IPS-18a (cell line): ENCODE data around the gene HS3ST4.

Source experiments
- H3K27ac ChIP-seq: one replicate; pipeline ENCODE4 v1.5.1; 2013; ENCODE audit warnings: low read length
- H3K27me3 ChIP-seq: one replicate; pipeline ENCODE4 v1.6.1; 2013; ENCODE audit warnings: mild to moderate bottlenecking, low read length; ENCODE audit not compliant: control insufficient read depth, insufficient read depth
- H3K36me3 ChIP-seq: one replicate; pipeline ENCODE4 v1.6.1; 2013; ENCODE audit warnings: low read depth, low read length; ENCODE audit not compliant: control insufficient read depth
- H3K4me1 ChIP-seq: one replicate; pipeline ENCODE4 v1.6.1; 2013; ENCODE audit warnings: low read depth, low read length; ENCODE audit not compliant: control insufficient read depth
- H3K4me3 ChIP-seq: one replicate; pipeline ENCODE4 v1.5.1; 2013; ENCODE audit warnings: low read length
- H3K9ac ChIP-seq: one replicate; pipeline ENCODE4 v1.6.1; 2013; ENCODE audit warnings: mild to moderate bottlenecking, low read length, moderate library complexity
- H3K9me3 ChIP-seq: one replicate; pipeline ENCODE4 v1.6.1; 2013; ENCODE audit warnings: low read depth, low read length; ENCODE audit not compliant: control insufficient read depth

The HS3ST4 gene

DNA sequence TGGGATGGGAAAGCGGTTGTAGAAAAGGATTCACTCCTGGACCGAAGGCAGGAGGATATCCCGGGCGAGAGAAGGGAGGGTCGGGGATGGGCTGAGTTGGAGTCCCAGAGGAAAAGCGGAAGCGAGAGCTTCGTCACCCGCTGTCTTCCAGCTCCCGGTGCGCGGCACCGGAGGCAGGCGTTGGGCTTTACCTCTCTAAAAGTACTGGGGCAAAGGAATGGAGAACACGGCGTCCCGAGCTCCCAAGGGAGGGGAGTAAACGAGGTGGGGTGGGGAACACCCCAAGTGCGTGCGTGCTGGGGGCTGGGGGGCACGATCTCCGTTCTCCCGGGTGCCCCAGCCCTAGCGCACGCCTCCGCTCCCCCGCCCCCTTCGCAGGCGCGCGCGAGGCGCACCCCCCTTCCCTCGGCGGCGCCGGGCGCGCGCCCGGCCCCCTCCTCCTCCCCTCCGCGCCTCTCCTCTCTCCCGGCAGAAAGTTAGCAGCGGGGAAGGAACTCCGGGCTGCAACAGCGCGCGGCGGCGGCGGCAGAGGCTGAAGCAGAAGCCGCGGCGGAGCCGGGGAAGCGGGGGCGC is at the start of gene HS3ST4:
Gene HS3ST4, plus strand, starts transcription at position 441 of the 573 bp plus-strand sequence.
- Histone ChIP-seq H3K4me1 (peaks cover 24% of the 10 kb centered on the region), H3K9me3 (no peaks in the 10 kb centered on the region), H3K36me3 (no peaks in the 10 kb centered on the region), H3K9ac (peak within 1 kb of the TSS; percentile 39), H3K4me3 (peak within 1 kb of the TSS; percentile 84), H3K27me3 (peaks cover 48% of the 10 kb centered on the region), H3K27ac (no peak within 1 kb of the TSS)

DNA sequence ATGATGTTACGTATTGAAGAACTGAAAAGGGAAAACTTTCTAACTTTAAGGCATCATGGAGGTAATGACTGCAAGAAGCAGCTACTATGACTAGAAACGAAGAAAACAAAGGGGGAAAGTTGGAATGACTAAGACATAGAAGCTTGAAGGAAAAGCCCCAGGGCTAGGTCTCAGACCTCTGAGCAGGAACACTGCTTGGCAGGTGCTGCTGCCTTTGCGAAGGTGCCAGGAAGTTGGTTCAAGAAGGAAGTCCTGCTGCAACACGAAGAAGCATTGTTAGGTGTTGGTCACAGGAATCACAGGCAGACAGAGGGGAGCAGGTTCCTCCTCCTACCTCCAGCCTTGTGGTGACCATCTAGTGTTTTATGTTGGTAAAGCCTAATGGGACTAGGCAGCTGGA is 48.1 kb upstream of the HS3ST4 start:
- Histone ChIP-seq H3K9ac (no peak overlapping the region), H3K4me1 (no peaks in the 10 kb centered on the region), H3K27ac (no peak overlapping the region), H3K27me3 (no peaks in the 10 kb centered on the region), H3K36me3 (no peaks in the 10 kb centered on the region), H3K9me3 (no peaks in the 10 kb centered on the region), H3K4me3 (no peak overlapping the region)

DNA sequence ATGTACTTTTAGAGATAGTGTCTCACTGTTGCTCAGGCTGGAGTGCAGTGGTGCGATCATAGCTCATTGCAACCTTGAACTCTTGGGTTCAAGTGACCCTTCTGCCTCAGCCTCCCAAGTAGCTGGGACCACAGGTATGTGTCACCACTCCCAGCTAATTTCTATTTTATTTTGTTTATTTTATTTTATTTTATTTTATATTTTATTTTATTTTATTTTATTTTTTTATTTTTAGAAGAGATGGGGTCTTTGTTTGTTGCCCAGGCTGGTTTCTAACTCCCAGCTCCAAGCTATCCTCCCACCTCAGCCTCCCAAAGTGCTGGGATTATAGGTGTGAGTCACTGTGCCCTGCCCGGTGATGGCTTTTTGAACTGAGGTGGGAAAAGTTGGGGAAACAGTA is 35.1 kb upstream of the HS3ST4 start:
- Histone ChIP-seq H3K9me3 (no peaks in the 10 kb centered on the region), H3K27me3 (no peaks in the 10 kb centered on the region), H3K4me3 (no peak overlapping the region), H3K27ac (no peak overlapping the region), H3K4me1 (no peaks in the 10 kb centered on the region), H3K9ac (no peak overlapping the region), H3K36me3 (no peaks in the 10 kb centered on the region)

DNA sequence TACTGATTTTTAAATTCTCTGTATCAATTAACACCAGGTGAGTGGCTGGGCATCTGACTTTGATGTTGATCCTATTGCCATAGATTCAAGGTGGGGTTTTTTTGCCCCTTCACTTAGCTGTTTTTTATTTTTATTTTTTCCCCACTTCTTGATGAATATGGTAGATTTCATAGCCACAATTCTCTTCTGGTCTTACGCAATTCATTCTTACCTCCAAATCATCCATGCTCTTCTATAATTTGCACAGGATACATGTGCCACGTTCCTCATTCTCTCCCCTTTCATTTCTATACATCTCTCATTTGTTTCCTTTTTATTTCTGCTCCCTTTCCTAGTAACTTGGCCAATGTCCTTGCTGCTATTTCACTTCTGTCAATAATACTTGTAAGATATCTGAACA is 14.9 kb upstream of the HS3ST4 start:
- Histone ChIP-seq H3K9me3 (no peaks in the 10 kb centered on the region), H3K27ac (no peak overlapping the region), H3K27me3 (no peaks in the 10 kb centered on the region), H3K9ac (no peak overlapping the region), H3K4me3 (no peak overlapping the region), H3K36me3 (no peaks in the 10 kb centered on the region), H3K4me1 (peaks cover 4% of the 10 kb centered on the region)

DNA sequence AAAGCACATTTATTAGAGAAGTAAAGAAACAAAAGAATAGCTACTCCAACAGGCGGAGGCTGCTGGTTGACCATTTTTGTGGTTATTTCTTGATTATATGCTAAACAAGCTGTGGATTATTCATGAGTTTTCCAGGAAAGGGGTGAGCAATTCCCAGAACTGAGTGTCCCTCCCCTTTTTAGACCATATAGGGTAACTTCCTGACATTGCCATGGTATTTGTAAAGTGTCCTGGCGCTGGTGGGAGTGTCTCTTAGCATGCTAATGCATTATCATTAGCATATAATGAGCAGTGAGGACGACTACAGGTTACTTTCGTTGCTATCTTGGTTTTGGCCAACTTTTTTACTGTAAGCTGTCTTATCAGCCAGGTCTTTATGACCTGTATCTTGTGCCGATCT is 12.2 kb upstream of the HS3ST4 start:
- Histone ChIP-seq H3K27me3 (no peaks in the 10 kb centered on the region), H3K9me3 (no peaks in the 10 kb centered on the region), H3K27ac (no peak overlapping the region), H3K36me3 (no peaks in the 10 kb centered on the region), H3K9ac (no peak overlapping the region), H3K4me1 (peaks cover 4% of the 10 kb centered on the region), H3K4me3 (no peak overlapping the region)

DNA sequence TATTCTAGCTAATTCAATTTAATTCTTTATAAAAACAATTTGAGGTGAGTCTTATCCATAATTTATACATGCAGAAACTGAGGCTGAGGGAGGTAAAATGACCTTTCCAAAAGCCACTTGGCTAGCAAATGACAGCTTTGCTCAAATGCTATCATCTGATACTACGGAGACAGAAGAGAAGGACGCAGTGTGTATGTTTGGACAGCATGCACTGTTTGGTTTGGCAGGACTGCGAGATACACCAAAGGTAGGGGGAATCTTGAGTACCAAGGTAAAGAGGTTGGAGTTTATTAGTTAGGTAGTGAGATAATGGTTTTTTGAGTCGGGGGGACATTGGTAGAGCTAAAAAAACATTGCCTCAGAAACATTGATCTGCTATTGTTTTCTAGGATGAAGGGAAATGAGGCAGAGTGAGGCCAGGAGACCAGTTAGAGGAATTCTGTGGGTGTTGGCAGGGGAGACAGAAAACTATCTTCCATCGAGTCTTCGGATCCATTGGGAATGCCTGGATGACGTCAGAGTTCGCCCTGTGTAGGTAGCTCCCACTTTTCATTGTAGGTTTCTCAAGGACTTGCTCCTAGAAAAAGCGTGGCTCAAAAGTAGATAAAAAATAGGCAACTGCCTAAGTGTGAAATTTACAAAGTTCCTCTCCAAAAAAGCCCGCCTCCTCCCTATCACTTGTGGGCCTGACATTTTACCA is 2.5 kb upstream of the HS3ST4 start:
- peaks cover 22% of the 10 kb centered on the region for H3K4me1 ChIP-seq
- no peak overlapping the region for H3K9ac ChIP-seq
- H3K36me3 ChIP-seq: no peaks in the 10 kb centered on the region
- no peak overlapping the region for H3K4me3 ChIP-seq
- H3K27ac ChIP-seq: no peak overlapping the region
- H3K9me3 ChIP-seq: no peaks in the 10 kb centered on the region
- H3K27me3 ChIP-seq: peaks cover 32% of the 10 kb centered on the region

DNA sequence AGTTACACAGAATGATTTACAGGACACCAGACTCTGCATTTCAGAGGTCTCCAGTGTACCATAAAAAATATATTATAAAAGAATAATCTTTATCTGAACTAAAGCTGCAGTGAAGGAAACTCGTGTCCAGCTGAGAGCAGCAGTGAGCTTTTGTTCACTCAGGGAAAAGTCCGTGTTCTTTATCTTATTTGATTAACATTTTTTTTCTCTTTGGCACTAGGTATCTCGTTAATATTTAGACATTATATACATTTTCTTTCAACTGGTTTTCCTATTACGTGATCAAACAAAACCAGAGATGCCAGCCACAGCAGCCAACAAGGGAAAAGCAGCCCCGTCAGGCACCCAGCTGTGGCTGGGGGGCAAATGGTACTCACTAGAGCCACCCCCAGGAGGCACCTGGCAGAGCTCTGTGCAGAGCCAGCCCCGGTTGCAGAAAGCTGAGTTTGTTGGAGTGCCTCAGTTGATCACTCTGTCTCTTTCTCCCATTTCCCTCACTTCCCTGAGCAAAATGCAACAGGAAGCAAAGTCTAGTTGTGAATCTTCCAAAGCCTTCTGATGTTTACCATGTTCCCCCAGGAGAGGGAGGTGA is 1.1 kb upstream of the HS3ST4 start:
- peak overlapping the region; percentile 9 for H3K9ac ChIP-seq
- no peaks in the 10 kb centered on the region for H3K36me3 ChIP-seq
- H3K27me3 ChIP-seq: peaks cover 46% of the 10 kb centered on the region
- peaks cover 24% of the 10 kb centered on the region for H3K4me1 ChIP-seq
- no peak overlapping the region for H3K27ac ChIP-seq
- H3K4me3 ChIP-seq: peak overlapping the region; percentile 84
- no peaks in the 10 kb centered on the region for H3K9me3 ChIP-seq

DNA sequence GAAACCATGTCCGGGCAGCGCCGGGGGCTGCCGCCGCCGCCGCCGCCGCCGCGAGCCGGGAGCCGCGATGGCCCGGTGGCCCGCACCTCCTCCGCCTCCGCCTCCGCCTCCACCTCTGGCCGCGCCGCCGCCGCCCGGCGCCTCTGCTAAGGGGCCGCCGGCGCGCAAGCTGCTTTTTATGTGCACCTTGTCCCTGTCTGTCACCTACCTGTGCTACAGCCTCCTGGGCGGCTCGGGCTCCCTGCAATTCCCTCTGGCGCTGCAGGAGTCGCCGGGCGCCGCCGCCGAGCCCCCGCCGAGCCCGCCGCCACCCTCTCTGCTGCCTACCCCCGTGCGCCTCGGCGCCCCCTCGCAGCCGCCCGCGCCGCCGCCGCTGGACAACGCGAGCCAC is 587 bp downstream of the HS3ST4 start:
- no peak overlapping the region for H3K27ac ChIP-seq
- H3K4me3 ChIP-seq: peak overlapping the region; percentile 74
- peaks cover 48% of the 10 kb centered on the region for H3K27me3 ChIP-seq
- peaks cover 24% of the 10 kb centered on the region for H3K4me1 ChIP-seq
- H3K36me3 ChIP-seq: no peaks in the 10 kb centered on the region
- no peak overlapping the region for H3K9ac ChIP-seq
- no peaks in the 10 kb centered on the region for H3K9me3 ChIP-seq

DNA sequence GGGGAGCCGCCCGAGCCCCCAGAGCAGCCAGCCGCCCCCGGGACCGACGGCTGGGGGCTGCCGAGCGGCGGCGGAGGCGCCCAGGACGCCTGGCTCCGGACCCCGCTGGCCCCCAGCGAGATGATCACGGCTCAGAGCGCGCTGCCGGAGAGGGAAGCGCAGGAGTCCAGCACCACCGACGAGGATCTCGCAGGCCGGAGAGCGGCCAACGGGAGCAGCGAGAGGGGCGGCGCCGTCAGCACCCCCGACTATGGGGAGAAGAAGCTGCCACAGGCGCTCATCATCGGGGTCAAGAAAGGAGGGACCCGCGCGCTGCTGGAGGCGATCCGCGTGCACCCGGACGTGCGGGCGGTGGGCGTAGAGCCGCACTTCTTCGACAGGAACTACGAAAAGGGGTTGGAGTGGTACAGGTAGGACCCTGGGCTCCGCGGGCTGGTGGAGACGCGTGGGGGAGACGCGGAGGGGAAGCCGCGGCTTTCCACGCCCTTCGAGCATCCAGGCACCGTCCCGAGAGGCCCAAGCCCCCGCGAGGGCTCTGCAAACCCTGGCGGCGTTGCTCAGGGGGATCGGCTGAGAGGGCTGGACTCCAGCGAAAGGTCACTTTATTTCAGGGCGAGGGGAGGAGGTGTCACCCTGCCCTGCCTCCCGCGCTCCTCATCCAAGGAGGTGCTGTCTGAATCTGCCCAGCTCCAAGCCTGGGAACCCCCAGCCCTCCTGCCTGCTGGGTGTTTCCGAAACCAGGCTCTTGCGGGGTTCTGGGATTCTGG is 1.2 kb downstream of the HS3ST4 start:
- H3K27me3 ChIP-seq: peaks cover 48% of the 10 kb centered on the region
- H3K4me3 ChIP-seq: peak overlapping the region; percentile 74
- peak overlapping the region; percentile 36 for H3K9ac ChIP-seq
- no peaks in the 10 kb centered on the region for H3K9me3 ChIP-seq
- no peaks in the 10 kb centered on the region for H3K36me3 ChIP-seq
- H3K27ac ChIP-seq: no peak overlapping the region
- peaks cover 24% of the 10 kb centered on the region for H3K4me1 ChIP-seq

DNA sequence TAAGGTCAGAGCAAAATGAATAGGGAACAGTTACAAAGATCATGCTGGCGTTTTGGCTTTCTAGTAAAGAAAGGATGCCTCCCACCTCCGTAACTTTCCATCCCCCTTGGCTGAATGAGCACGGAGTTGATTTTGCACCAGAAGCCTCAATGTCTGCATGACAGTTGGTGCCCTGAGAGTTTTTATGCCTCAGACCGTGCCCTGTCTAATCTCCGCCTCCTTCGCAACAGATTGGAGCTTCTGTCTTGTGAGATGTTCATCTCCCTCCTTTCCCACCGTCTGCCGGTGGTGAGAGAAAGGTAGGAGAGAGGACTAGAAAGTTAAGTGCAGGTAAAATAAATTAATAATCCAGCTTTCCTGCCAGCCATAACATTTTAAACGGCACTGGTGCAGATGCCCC is 1.9 kb downstream of the HS3ST4 start:
- Histone ChIP-seq H3K36me3 (no peaks in the 10 kb centered on the region), H3K9ac (no peak overlapping the region), H3K4me3 (peak overlapping the region; percentile 74), H3K27ac (no peak overlapping the region), H3K9me3 (no peaks in the 10 kb centered on the region), H3K27me3 (peaks cover 48% of the 10 kb centered on the region), H3K4me1 (peaks cover 24% of the 10 kb centered on the region)

DNA sequence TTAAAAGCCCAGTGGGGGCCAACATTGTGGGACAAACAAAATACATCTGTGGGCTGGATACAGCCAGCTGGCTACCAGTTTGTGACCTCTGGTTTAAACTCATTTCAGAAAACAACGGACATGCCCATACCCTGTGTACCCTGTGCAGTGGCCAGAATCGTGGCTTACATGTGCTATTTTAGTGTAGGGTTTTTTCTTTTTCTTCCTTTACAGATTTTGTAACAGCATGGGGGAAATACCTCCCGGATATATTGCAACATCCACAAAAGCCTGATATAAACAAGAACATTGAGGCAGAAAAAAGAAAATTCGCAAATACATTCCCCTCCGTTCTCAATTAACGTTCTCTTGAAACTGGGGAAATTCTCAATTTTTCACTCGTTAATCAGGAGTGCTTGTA is 7.3 kb downstream of the HS3ST4 start:
- Histone ChIP-seq H3K36me3 (no peaks in the 10 kb centered on the region), H3K9ac (no peak overlapping the region), H3K27ac (no peak overlapping the region), H3K4me1 (peaks cover 3% of the 10 kb centered on the region), H3K27me3 (peaks cover 18% of the 10 kb centered on the region), H3K4me3 (no peak overlapping the region), H3K9me3 (no peaks in the 10 kb centered on the region)
